Urinary bladder (tissue), 4 donors: Measurements from ENCODE around the gene SLC25A44. TPM values are rescaled to one million over a fixed set of nuclear protein-coding genes. Genes with fewer than 3 reads are reported as not detected.

Experiments
- DNase-seq: peaks from one replicate; pipeline ENCODE4 v3.0.0-alpha.2; 2015; ENCODE audit errors: extremely low spot score
- H3K27ac ChIP-seq: one replicate; pipeline ENCODE4 v1.5.1; 2013; ENCODE audit warnings: low read depth, mild to moderate bottlenecking, moderate library complexity
- H3K36me3 ChIP-seq: one replicate; pipeline ENCODE4 v1.6.1; 2013; ENCODE audit warnings: mild to moderate bottlenecking, moderate library complexity; ENCODE audit not compliant: insufficient read depth
- H3K4me1 ChIP-seq: one replicate; pipeline ENCODE4 v1.6.1; 2013; ENCODE audit warnings: mild to moderate bottlenecking, moderate library complexity; ENCODE audit not compliant: insufficient read depth
- H3K4me3 ChIP-seq: one replicate; pipeline ENCODE4 v1.5.1; 2013; ENCODE audit warnings: low read depth, low read length
- WGBS: extraction: QIAGEN DNeasy Blood & Tissue Kit; methylation state at CpG from one replicate; pipeline ENCODE4 v1.1.7; 2013; 5-methylcytosine and 5-hydroxymethylcytosine counted together
- polyA plus RNA-seq: library from polyadenylated mRNA; stranded (reverse); fragments of 200-250 nt; gene quantifications from one replicate; pipeline ENCODE4 v1.2.3, GENCODE V29; 2013
- total RNA-seq: library from RNA; depleted of rRNA; stranded (reverse); fragments of >200 nt; gene quantifications from one replicate; pipeline ENCODE4 v1.2.3, GENCODE V29; 2014
- donor health status: healthy with polysubstance abuse.
- donor health status: healthy.

Gene SLC25A44, protein sequence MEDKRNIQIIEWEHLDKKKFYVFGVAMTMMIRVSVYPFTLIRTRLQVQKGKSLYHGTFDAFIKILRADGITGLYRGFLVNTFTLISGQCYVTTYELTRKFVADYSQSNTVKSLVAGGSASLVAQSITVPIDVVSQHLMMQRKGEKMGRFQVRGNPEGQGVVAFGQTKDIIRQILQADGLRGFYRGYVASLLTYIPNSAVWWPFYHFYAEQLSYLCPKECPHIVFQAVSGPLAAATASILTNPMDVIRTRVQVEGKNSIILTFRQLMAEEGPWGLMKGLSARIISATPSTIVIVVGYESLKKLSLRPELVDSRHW
- total RNA-seq (5.7 TPM), polyA plus RNA-seq (13.9 TPM)

DNA sequence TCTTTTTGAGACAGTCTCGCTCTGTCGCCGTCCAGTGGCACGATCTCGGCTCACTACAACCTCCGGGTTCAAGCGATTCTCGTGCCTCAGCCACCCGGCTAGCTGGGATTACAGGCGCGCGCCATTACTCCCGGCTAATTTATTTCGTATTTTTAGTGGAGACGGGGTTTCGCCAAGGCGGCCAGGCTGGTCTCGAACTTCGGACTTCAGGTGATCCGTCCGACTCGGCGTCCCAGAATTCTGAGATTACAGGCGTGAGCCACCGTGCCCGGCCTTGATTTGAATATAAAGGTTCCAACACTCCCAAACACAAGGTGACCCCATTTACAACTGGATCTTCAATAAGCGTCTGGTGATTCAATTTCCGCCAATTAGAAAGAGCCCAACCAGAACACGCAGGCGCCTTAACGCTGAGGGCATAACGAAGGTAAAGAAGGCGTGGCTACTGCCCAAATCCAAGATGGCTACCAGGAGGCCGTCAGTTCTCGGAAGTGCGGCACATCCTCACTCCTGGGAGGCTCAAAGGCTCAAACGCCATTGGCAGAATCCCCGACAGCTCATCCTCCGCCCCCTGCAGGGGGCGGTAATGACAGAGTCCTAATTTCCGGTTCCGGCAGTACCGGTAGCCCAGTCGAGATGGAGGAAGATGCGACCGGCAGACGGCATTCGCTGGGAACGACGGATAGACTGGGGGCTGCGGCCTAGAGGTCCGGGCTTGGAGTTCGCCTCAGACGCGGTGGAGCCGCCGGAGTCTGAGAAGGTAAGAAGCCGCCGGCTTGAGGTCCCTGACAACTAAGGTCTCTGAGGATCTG, at the start of gene SLC25A44:
Gene SLC25A44, plus strand, starts transcription at position 617 of the 812 bp plus-strand sequence. CDS start 5,744 bp downstream, outside the sequence.
- Histone ChIP-seq H3K4me3 (peak within 1 kb of the TSS; percentile 64), H3K4me1 (no peaks in the 10 kb centered on the region), H3K36me3 (peaks cover 1% of the 10 kb centered on the region), H3K27ac (peak within 1 kb of the TSS; percentile 32)
- 2% methylated on average over 59 of the region's 59 CpGs for whole genome bisulfite sequencing
- peak; percentile 99 for DNase-seq

GRCh38 chr1:156144742-156145141, 49.2 kb upstream of the SLC25A44 start:
- Histone ChIP-seq H3K27ac (no peak overlapping the region), H3K4me1 (no peaks in the 10 kb centered on the region), H3K4me3 (no peak overlapping the region), H3K36me3 (no peaks in the 10 kb centered on the region)
- 59% methylated on average over 5 of the region's 5 CpGs for WGBS
- no peak for DNase-seq

DNA sequence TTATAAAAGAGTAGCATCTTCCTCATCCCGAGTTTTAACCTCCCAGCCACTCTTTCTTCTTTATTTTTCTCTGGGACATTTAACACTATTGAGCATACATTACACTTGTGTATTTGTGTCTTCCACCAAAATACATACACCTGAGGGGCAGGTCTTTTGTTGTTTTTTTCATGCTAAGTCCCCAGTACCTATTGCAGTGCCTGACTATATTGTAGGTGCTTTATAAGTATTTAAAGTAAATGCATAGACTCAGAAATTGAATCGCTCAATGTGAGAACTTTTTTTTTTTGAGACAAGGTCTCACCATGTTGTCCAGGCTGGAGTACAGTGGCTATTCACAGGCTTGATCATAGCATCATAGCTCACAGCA, 48.3 kb upstream of the SLC25A44 start:
- H3K36me3 ChIP-seq: no peaks in the 10 kb centered on the region
- H3K27ac ChIP-seq: no peak overlapping the region
- H3K4me3 ChIP-seq: no peak overlapping the region
- no peaks in the 10 kb centered on the region for H3K4me1 ChIP-seq
- 64% methylated on average over 2 of the region's 2 CpGs for WGBS
- DNase-seq: no peak

- Histone ChIP-seq H3K4me3 (no peak overlapping the region), H3K36me3 (no peaks in the 10 kb centered on the region), H3K27ac (no peak overlapping the region), H3K4me1 (no peaks in the 10 kb centered on the region)
- DNase-seq: peak; percentile 70
- WGBS: 10% methylated on average over 13 of the region's 13 CpGs
Measured at GRCh38 chr1:156146020-156146768, 47.7 kb upstream of the SLC25A44 start.

DNA sequence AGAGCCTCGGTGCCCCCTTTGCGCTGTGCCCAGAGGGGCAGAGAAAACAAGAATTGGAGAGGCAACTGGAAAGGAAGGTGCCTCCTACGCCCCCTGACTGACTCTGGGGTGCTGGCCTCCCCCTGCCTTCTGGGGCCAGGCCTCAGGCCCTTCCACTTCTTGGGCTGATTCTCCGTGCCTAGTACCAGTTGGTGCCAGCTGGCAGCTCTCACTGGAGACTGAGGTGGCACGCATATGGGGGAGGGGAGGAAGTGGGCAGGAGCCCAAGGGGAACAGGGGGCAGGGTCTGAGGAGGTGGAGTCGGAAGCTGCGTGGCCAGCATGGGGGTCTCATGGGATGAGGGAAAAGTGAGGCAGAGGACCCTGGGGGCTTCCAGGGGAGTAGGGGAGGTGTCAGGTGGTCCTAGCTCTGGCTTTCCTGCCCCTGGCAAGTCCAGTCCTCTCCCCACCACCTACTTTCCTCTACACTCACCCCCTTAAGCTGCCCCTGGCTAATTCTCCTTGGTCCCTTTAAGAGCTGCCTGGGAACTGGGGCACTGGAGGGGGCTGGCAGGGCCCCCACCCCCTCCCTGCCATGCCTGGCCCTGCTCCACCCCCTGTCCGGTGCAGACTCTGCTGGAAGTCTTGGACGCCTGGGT, 47.0 kb upstream of the SLC25A44 start:
- Histone ChIP-seq H3K4me3 (no peak overlapping the region), H3K4me1 (no peaks in the 10 kb centered on the region), H3K36me3 (no peaks in the 10 kb centered on the region), H3K27ac (no peak overlapping the region)
- DNase-seq: no peak
- WGBS: 21% methylated on average over 9 of the region's 9 CpGs

DNA sequence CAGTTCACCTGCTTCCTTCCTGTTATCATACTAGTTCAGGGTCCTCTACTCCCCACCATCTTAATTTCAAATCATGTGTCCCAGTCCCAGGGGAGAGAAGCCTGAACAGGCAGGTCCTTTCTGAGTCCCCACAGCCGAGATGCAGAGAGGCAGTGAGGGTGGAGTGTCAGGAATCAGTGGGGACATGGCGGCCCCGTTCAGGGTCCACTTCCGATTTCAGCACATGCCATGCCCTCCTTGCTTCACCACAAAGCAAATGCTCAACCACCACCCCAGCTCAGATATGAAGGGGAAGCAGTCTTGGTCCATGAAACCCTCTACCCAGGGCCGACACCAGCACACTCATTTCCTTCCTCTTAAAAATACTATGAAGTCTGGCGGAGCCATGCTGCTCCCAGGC, 45.7 kb upstream of the SLC25A44 start:
- no peaks in the 10 kb centered on the region for H3K36me3 ChIP-seq
- DNase-seq: no peak
- no peak overlapping the region for H3K4me3 ChIP-seq
- no peaks in the 10 kb centered on the region for H3K4me1 ChIP-seq
- H3K27ac ChIP-seq: no peak overlapping the region
- 64% methylated on average over 6 of the region's 6 CpGs for WGBS

GRCh38 chr1:156149374-156150332, 44.3 kb upstream of the SLC25A44 start:
- Histone ChIP-seq H3K4me1 (no peaks in the 10 kb centered on the region), H3K36me3 (no peaks in the 10 kb centered on the region), H3K27ac (no peak overlapping the region), H3K4me3 (no peak overlapping the region)
- WGBS: 17% methylated on average over 20 of the region's 20 CpGs
- no peak for DNase-seq

- 37% methylated on average over 10 of the region's 10 CpGs for WGBS
- no peak for DNase-seq
Measured at GRCh38 chr1:156150333-156151011, 43.4 kb upstream of the SLC25A44 start.

DNA sequence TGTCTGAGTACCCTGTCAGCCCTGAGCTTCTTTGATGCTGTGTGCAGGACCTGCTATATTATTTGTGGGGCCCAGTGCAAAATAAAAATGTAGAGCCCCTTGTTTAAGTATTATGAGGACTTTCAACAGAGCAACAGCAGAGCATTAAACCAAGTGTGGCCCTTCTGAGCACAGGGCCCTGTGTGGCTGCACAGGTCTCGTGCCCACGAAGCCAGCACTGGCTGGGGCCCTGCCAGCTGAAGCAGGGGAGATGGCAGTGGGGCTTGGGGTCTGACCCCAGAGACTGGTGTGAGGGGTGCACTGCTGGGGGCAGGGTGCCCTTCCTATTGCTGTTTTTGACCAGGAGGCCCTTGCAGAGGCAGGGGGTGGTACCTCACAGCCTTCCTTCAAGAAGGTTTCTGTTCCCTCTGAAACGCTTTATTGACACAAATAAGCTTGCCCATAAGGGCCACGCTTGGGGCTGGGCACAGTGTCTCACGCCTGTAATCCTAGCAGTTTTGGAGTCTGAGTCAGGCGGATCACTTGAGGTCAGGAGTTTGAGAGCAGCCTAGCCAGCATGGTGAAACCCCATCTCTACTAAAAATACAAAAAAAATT, 42.7 kb upstream of the SLC25A44 start:
- 62% methylated on average over 6 of the region's 6 CpGs for WGBS
- DNase-seq: no peak
- Histone ChIP-seq H3K27ac (no peak overlapping the region), H3K36me3 (no peaks in the 10 kb centered on the region), H3K4me3 (no peak overlapping the region), H3K4me1 (no peaks in the 10 kb centered on the region)

More at GRCh38 chr1:156150333-156151011, 43.4 kb upstream of the SLC25A44 start:
- H3K4me3 ChIP-seq: no peak overlapping the region
- H3K27ac ChIP-seq: no peak overlapping the region
- no peaks in the 10 kb centered on the region for H3K36me3 ChIP-seq
- H3K4me1 ChIP-seq: no peaks in the 10 kb centered on the region

DNA sequence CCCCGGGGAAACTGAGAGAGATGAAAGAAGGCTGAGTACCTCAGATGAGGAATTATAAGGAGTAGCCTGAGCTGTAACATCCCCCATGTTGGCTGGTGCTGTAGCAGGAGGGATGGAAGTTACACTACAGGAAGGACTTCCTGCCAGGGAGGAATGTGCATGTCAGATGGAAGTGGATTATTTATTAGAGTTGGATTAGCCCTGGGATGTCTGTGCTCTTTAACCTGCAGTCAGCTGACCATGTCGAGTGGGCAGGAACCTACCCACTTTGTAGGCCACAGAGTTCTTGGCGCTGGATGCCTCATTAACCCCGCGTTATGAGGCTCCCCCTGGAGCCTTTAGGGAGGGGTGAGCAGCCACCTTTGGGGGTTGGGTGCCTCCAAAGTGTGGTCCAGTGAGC, 41.3 kb upstream of the SLC25A44 start:
- DNase-seq: no peak
- Histone ChIP-seq H3K36me3 (no peaks in the 10 kb centered on the region), H3K4me3 (no peak overlapping the region), H3K27ac (no peak overlapping the region), H3K4me1 (no peaks in the 10 kb centered on the region)
- WGBS: 59% methylated on average over 5 of the region's 5 CpGs

- H3K4me1 ChIP-seq: no peaks in the 10 kb centered on the region
- no peak within 1 kb of the TSS for H3K27ac ChIP-seq
- no peak within 1 kb of the TSS for H3K4me3 ChIP-seq
- peak; percentile 74 for DNase-seq
- H3K36me3 ChIP-seq: no peaks in the 10 kb centered on the region
- WGBS: 79% methylated on average over 10 of the region's 10 CpGs
Measured at GRCh38 chr1:156153362-156153761, 40.5 kb upstream of the SLC25A44 start, which contains the start of gene SEMA4A. SEMA4A (plus strand) TSS chr1:156153585; CDS start chr1:156154579, 994 bp downstream.
